Right lobe of liver (tissue), 4 donors: ENCODE measurements around the gene GCLM.

Experiments used
- POLR2A ChIP-seq: fragments of 450-650 bp; IDR thresholded peaks from one replicate; pipeline ENCODE4 v1.6.1; 2017; ENCODE audit warnings: antibody characterized with exemption, mild to moderate bottlenecking
- TF ChIP-seq, protein P1 (sequence below), 4 donors: fragments of 200-600 bp in 3 of 4; fragments of 450-650 bp in 1 of 4; IDR thresholded peaks; one replicate each; pipeline versions ENCODE4 v1.5.1 to v1.8.0; 2016 to 2022; ENCODE audit warnings: antibody characterized with exemption in 4 of 4, mild to moderate bottlenecking in 2 of 4
- donor health status: DM: no; HTN: no; CAD: no.
- donor health status: DM: no; HTN: no; CAD: no.
- donor health status: DM: no; HTN: yes; CAD: no.

DNA sequence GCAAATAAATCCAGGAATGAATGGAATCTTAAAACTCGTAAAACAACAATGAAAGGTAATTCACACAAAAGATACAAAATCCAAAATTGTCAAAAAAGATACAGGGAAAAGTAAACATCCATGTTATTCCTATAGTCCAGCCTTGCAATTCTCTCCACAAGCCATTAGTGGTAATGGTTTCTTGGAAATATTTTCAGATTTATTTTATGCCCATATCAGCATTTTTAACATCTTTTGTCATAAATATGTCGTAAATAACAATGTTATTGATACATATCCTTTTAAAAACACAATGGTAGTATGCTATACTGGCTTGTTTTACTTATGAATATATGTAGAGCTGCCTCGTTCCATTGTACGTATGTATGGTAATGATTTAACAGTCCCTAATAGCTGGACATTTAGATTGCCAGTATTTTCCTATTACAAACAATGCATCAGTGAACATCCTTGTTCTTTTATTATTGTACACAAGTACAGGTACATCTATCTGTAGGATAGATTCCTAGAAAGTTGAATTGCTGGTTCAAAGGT is 60.8 kb downstream of the GCLM start:
- TF ChIP-seq, protein P1, sequence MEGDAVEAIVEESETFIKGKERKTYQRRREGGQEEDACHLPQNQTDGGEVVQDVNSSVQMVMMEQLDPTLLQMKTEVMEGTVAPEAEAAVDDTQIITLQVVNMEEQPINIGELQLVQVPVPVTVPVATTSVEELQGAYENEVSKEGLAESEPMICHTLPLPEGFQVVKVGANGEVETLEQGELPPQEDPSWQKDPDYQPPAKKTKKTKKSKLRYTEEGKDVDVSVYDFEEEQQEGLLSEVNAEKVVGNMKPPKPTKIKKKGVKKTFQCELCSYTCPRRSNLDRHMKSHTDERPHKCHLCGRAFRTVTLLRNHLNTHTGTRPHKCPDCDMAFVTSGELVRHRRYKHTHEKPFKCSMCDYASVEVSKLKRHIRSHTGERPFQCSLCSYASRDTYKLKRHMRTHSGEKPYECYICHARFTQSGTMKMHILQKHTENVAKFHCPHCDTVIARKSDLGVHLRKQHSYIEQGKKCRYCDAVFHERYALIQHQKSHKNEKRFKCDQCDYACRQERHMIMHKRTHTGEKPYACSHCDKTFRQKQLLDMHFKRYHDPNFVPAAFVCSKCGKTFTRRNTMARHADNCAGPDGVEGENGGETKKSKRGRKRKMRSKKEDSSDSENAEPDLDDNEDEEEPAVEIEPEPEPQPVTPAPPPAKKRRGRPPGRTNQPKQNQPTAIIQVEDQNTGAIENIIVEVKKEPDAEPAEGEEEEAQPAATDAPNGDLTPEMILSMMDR (IDR thresholded peaks at IDR 0.05): no peak
- no peak for TF ChIP-seq POLR2A
